HG03378 (cell line): ENCODE measurements around the gene NRG3.

Source experiments
- ATAC-seq: cut with Tn5 transposase; IDR thresholded peaks from one replicate; pipeline ENCODE4 v1.9.1; 2021; ENCODE audit warnings: mild to moderate bottlenecking, moderate library complexity; ENCODE audit not compliant: unreplicated experiment

The NRG3 gene

GRCh38 chr10:82554381-82554780 is 679.4 kb downstream of the NRG3 start:
- ATAC-seq: no peak

- ATAC-seq: no peak
Measured at GRCh38 chr10:82558014-82558607, 683.1 kb downstream of the NRG3 start.

- ATAC-seq: no peak
Measured at GRCh38 chr10:82564353-82565196, 689.6 kb downstream of the NRG3 start.

- ATAC-seq: no peak
Measured at GRCh38 chr10:82565197-82565575, 690.2 kb downstream of the NRG3 start.

- ATAC-seq: no peak
Measured at GRCh38 chr10:82572744-82573143, 697.8 kb downstream of the NRG3 start.

GRCh38 chr10:82574081-82574480 is 699.1 kb downstream of the NRG3 start:
- no peak for ATAC-seq

- no peak for ATAC-seq
Measured at GRCh38 chr10:82575318-82575717, 700.3 kb downstream of the NRG3 start.

- no peak for ATAC-seq
Measured at GRCh38 chr10:82576093-82576492, 701.1 kb downstream of the NRG3 start.

GRCh38 chr10:82581940-82582339 is 706.9 kb downstream of the NRG3 start:
- ATAC-seq: no peak

GRCh38 chr10:82591421-82591820 is 716.4 kb downstream of the NRG3 start:
- no peak for ATAC-seq

GRCh38 chr10:82597840-82598239 is 722.8 kb downstream of the NRG3 start:
- ATAC-seq: no peak

GRCh38 chr10:82609845-82610244 is 734.9 kb downstream of the NRG3 start:
- no peak for ATAC-seq

GRCh38 chr10:82618007-82618406 is 743.0 kb downstream of the NRG3 start:
- no peak for ATAC-seq

GRCh38 chr10:82621680-82622079 is 746.7 kb downstream of the NRG3 start:
- ATAC-seq: no peak

- no peak for ATAC-seq
Measured at GRCh38 chr10:82622479-82622878, 747.5 kb downstream of the NRG3 start.

- ATAC-seq: no peak
Measured at GRCh38 chr10:82625512-82626189, 750.7 kb downstream of the NRG3 start.

- no peak for ATAC-seq
Measured at GRCh38 chr10:82628373-82628772, 753.4 kb downstream of the NRG3 start.

GRCh38 chr10:82643076-82643475 is 768.1 kb downstream of the NRG3 start:
- no peak for ATAC-seq

- no peak for ATAC-seq
Measured at GRCh38 chr10:82643601-82644000, 768.6 kb downstream of the NRG3 start.

GRCh38 chr10:82645221-82645620 is 770.2 kb downstream of the NRG3 start:
- no peak for ATAC-seq

GRCh38 chr10:82653244-82654155 is 778.5 kb downstream of the NRG3 start:
- no peak for ATAC-seq
